GM21717 (cell line): ENCODE results near the gene SCN7A.
A peak's percentile ranks its signal among the peaks of the same experiment; 100 is the strongest.
"Not testable (repeated sequence)": the region's sequence is repeated elsewhere in the genome, so short reads cannot be mapped to it uniquely, and the experiment has no call there.

ENCODE experiments used
- ATAC-seq: cut with Tn5 transposase; IDR thresholded peaks from one replicate; pipeline ENCODE4 v1.9.1; 2021; ENCODE audit warnings: mild to moderate bottlenecking, moderate library complexity; ENCODE audit not compliant: unreplicated experiment

SCN7A gene

DNA sequence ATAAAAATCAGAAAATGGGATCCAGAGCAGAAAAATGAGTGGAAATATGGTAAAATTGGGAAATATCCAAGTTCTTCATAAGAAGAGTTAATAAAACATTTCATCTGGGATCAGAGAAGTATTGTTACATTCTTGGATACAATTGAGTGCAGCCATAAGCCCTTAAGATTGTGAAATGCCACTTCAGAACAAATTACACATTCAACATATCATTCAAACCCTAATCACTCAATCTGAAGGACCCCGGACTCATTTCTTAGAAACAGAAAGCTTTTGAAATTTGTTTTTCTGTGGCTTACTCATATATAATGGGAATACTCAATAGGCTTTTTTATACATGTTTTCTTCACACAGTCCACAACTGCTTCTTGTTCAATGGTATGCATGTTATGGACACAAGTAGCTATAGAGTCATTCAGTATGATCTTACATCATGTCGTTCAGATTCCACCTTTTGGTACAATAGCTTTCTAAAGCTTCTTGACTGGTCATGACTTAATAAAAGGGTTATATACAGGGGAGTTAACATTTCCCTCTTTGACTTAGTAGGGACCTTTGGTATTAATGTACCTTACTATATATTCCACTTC lies 39.9 kb downstream of the SCN7A start:
- no peak for ATAC-seq

GRCh38 chr2:166451468-166451867 lies 42.6 kb downstream of the SCN7A start:
- no peak for ATAC-seq

DNA sequence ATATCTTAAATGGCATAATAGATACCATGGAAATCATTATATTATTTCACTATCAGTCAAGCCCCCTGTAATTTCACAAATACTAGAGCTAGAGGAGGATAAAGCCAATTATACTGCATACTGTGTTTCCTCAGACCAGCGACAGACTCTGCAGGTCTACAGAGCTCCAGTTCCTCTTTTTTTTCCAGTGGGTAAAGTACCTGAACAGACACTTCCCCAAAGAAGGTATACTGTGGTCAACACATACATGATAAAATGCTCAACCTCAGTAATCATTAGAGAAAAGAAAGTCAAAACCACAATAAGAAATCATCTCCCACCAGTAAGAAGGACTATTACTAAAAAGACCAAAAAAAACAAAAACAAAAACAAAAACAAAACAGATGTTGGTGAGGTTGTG lies 44.6 kb downstream of the SCN7A start:
- peak; percentile 92 for ATAC-seq

DNA sequence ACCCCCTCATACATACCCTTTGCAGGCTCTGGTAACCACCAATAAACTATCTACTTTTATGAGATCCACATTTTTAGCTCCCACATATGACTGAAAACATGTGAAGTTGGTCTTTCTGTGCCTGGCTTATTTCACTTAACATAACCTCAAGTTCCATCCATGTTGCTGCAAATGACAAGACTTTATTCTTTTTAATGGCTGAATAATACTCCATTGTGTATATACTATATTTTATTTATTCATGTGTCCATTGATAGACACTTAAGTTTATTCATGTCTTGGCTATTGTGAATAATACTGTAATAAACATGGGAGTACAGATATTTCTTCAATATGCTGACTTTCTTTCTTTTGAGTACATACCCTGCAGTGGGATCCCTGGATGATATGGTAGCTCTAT lies 45.9 kb downstream of the SCN7A start:
- ATAC-seq, result no peak

DNA sequence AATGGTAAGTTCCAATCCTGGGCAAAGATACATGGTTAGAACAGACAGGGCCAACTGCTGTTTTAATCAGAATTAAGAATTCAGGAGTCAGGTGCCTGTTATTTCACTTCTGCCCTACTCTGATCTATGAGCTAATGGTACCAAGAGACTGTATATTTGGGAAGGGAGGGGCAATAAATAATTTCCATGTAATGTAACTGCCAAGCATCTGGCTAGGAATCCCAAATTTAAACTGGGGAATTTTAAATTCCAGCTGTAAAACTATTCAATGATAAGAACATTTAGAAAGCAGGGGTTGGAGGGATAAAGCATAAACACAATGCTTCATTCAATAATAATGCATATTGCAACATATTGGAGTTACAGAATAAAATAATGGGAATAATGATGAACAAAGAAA lies 49.7 kb downstream of the SCN7A start:
- ATAC-seq, result no peak

GRCh38 chr2:166440313-166440712 lies 53.7 kb downstream of the SCN7A start:
- ATAC-seq, result no peak

DNA sequence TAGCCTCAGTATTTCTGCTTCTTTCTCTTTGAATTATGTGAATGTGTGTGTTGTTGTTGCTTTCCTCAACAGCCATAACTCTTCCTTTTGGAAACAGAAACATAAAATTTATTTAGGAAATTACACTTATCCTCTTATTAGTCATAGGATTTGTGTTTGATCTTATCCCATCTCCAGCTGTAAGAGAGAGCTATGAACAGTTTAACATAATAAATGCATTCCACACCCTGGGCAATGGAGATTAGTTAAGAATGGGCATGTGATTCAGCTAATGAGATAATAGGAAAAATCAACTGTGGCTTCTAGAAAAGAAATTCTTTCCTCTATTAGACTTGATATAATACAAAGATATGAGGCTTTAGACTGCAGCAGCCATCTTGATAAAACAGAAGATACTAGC lies 55.0 kb downstream of the SCN7A start:
- ATAC-seq, result no peak

GRCh38 chr2:166436976-166437375 lies 57.1 kb downstream of the SCN7A start:
- ATAC-seq, result no peak

GRCh38 chr2:166436189-166436588 lies 57.9 kb downstream of the SCN7A start:
- no peak for ATAC-seq

- no peak for ATAC-seq
Observed at GRCh38 chr2:166434491-166434890, 59.6 kb downstream of the SCN7A start.

- no peak for ATAC-seq
Observed at GRCh38 chr2:166433457-166433856, 60.6 kb downstream of the SCN7A start.

DNA sequence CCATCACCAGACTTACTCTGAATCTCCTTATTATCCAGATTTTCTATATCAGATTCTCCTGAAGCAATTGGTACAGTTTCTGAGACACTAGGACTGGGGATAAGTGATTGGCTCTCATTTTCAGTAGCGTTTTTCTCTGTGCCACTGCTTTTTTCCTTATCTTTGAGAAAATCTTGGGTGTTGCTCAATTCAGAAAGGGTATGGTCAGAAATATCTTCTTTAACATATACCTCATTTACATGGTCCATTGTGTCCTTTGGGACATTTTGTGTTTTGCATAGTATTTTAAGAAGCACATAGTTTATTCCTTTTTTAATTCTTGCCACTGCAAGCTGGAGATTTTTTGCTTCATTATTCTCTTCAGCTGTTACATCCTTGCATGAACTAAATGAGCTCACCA lies 61.7 kb downstream of the SCN7A start:
- ATAC-seq, result no peak

DNA sequence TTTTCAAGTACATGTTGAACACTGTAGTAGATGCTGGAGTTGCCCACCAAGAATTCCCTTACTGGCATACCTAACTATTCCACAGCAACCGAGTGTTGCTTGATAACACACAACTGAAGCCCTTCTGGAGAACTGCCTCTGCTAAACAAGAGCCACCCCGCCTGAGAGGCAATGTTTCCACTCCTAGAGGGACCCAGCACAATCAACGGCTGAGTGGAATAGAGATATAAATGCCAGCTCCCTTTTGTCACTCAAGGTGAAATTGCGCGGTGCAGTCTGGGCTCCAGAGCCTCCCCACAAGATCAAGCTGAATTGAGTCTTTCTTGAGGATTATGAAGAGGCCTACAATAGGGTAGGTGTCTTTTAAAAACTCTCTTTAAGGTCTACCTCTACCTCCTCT lies 69.2 kb downstream of the SCN7A start:
- no peak for ATAC-seq

- no peak for ATAC-seq
Observed at GRCh38 chr2:166419616-166419934, 74.5 kb downstream of the SCN7A start.

GRCh38 chr2:166418853-166419615 lies 75.0 kb downstream of the SCN7A start:
- no peak for ATAC-seq

GRCh38 chr2:166417669-166418068 lies 76.4 kb downstream of the SCN7A start:
- peak; percentile 63 for ATAC-seq

DNA sequence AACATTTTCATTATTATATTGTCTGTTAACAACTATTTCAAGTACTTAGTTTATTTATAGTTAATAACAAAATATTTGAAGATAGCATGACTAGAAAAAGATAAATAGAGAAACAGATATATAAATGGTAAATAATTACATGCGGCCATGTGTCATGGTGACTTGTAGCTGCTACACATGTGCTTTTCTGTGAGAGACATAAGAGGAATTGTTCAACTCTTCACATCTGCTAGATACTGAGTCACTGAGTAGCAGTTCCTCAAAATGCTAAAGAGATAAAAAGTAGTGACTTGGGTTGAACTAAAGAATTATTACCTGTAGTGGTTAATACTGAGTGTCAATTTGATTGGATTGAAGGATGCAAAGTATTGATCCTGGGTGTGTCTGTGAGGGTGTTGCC lies 80.8 kb downstream of the SCN7A start:
- ATAC-seq, result no peak

GRCh38 chr2:166411473-166412230 lies 82.4 kb downstream of the SCN7A start:
- ATAC-seq, result no peak

- no peak for ATAC-seq
Observed at GRCh38 chr2:166410828-166411472, 83.1 kb downstream of the SCN7A start.

DNA sequence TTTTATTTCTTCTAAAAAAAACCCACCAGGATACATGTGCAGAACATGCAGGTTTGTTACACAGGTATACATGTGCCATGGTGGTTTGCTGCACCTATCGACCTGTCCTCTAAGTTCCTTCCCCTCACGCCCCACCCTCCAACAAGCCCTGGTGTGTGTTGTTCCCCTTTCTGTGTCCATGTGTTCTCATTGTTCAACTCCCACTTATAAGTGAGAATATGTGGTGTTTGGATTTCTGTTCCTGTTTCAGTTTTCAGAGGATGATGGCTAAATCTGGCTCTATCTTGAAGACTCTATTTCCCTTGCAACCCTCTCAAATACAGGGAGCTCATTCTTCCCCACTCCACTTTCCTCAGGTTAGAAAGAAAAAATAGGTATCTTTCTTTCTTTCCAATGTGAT lies 86.3 kb downstream of the SCN7A start:
- ATAC-seq, result not testable (repeated sequence)

DNA sequence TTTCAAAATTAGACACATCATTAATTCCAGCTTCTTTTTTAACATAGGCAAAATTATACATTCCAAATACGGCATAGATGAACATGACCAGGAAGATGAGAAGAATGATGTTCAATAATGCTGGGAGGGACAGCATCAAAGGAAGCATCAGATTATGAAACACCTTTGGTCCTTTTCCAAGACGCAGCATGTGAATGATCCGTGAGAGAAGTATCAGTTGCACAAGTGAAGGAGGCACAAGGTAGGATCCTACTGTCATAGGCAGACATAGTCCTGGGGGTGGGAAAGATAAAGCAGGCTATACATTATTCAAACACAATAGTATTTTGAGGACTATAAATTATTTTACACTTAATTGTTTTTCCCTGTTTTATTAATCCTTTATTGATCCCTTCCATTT lies 87.7 kb downstream of the SCN7A start:
- ATAC-seq, result no peak

- no peak for ATAC-seq
Observed at GRCh38 chr2:166405569-166405926, 88.5 kb downstream of the SCN7A start.
